ENCODE data around the gene GRIK3. TPM values are rescaled to one million over a fixed set of nuclear protein-coding genes. Genes with fewer than 3 reads are reported as not detected.

Gene GRIK3
- total RNA-seq, 1 donor from 2014 or later: 0.27 TPM

DNA sequence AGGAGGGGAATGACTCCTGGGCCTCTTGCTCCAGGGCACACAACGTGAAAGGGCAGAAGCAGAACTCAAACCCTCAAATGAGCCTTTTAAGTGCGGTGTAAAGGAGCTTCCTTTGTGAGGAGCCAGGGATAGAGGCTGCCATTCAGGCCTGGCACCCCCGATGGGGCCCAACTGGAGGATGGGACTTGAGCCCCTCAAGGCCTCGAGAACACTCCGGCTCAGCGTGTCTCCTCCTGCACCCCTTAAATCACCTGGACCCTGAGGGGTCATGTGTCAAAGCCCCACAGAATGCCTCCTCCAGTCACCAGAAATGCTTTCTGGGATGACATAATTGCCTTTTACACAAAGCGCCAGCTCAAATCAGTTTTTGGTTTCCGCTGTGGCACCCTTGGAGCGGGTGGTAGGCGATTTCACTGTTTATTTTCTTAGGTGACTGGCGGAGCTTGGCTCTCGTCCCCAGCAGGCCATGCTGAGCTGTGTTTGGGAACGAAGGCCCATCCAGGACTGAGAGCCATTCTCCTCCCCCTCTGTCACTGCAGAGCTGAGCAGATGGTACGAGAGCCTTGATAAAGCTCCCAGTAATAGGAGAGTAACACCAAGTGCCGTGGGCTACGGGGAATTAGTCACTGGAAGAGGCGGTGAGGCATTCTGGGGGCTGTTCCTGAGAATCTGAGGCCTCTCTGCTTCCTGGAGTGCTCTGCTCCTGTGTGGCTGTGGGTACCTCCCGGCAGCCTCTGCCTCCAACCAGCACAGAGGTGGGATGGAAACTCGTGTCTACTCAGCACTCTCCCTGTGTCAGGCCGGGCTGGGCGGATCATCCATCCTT lies 163.0 kb downstream of the GRIK3 start:
- peak; percentile 22 for DNase-seq
- Histone ChIP-seq H3K27me3 (ENCODE audit: low read depth) (peaks cover 2% of the 10 kb centered on the region), H3K36me3 (no peaks in the 10 kb centered on the region), H3K9me3 (no peaks in the 10 kb centered on the region), H3K4me3 (no peak overlapping the region), H3K27ac (no peak overlapping the region), H3K4me1 (no peaks in the 10 kb centered on the region)
- TF ChIP-seq, protein P1, sequence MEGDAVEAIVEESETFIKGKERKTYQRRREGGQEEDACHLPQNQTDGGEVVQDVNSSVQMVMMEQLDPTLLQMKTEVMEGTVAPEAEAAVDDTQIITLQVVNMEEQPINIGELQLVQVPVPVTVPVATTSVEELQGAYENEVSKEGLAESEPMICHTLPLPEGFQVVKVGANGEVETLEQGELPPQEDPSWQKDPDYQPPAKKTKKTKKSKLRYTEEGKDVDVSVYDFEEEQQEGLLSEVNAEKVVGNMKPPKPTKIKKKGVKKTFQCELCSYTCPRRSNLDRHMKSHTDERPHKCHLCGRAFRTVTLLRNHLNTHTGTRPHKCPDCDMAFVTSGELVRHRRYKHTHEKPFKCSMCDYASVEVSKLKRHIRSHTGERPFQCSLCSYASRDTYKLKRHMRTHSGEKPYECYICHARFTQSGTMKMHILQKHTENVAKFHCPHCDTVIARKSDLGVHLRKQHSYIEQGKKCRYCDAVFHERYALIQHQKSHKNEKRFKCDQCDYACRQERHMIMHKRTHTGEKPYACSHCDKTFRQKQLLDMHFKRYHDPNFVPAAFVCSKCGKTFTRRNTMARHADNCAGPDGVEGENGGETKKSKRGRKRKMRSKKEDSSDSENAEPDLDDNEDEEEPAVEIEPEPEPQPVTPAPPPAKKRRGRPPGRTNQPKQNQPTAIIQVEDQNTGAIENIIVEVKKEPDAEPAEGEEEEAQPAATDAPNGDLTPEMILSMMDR (IDR thresholded peaks at IDR 0.05): no peak
- ATAC-seq: no peak
- intact Hi-C loops (cut with DNase I): no loop called here

DNA sequence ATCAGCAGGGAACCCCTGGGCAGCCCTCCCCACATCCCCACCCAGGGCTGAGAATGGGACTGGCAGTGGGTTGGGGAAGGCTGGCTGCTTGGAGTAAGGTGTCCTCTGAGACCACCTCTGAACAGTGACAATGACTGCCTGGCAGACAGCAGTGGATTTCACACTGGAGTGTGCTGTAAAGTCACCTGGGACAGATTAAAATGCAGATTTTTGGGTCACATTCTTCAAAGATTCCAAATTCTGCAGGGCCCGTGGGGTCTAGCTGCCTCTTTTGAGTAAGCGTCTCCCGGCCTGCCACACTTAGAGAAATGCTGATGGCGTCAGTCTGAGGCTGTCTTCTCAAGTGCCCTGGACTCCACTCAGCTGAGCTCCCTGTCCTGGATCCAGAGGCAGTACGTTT lies 164.5 kb downstream of the GRIK3 start:
- TF ChIP-seq, protein P1 (IDR thresholded peaks at IDR 0.05): no peak
- H3K4me3 ChIP-seq: no peak overlapping the region
- ATAC-seq: no peak
- no peaks in the 10 kb centered on the region for H3K36me3 ChIP-seq
- intact Hi-C loops (cut with DNase I): no loop called here
- H3K27me3 ChIP-seq (ENCODE audit: low read depth): no peaks in the 10 kb centered on the region
- H3K27ac ChIP-seq: no peak overlapping the region
- no peaks in the 10 kb centered on the region for H3K4me1 ChIP-seq
- H3K9me3 ChIP-seq: no peaks in the 10 kb centered on the region
- DNase-seq: no peak

DNA sequence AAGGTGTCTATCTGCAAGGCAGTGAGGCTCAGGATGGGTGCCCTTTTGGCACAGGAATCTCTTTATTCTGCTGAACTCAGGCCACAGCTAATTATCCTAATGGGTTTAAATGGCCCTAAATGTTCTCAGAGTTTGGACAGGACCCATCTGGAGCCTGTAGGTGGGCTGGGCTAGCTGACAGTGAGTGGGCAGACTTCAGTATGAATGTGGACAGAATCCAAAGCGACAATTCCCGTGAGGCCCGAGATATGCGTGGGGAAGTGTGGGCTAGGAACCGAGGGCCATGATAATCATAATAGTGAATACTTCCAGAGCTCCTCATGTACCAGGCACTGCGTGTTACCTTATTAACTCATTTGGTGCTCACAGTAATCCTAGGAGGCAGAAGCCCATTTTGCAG lies 165.3 kb downstream of the GRIK3 start:
- H3K36me3 ChIP-seq: no peaks in the 10 kb centered on the region
- ATAC-seq (no peak), DNase-seq (peak; percentile 7)
- H3K9me3 ChIP-seq: no peaks in the 10 kb centered on the region
- no peaks in the 10 kb centered on the region for H3K4me1 ChIP-seq
- H3K4me3 ChIP-seq: no peak overlapping the region
- TF ChIP-seq, protein P1 (IDR thresholded peaks at IDR 0.05): no peak
- no peak overlapping the region for H3K27ac ChIP-seq
- H3K27me3 ChIP-seq (ENCODE audit: low read depth): no peaks in the 10 kb centered on the region
- intact Hi-C loops (cut with DNase I): no loop called here

GRCh38 chr1:36867575-36867974 lies 166.7 kb downstream of the GRIK3 start:
- Histone ChIP-seq H3K4me1 (no peaks in the 10 kb centered on the region), H3K9me3 (no peaks in the 10 kb centered on the region), H3K27ac (no peak overlapping the region), H3K4me3 (no peak overlapping the region), H3K36me3 (no peaks in the 10 kb centered on the region), H3K27me3 (ENCODE audit: low read depth) (no peaks in the 10 kb centered on the region)
- DNase-seq: peak; percentile 9
- TF ChIP-seq, protein P1 (IDR thresholded peaks at IDR 0.05): no peak
- ATAC-seq: no peak
- intact Hi-C loops (cut with DNase I): no loop called here

DNA sequence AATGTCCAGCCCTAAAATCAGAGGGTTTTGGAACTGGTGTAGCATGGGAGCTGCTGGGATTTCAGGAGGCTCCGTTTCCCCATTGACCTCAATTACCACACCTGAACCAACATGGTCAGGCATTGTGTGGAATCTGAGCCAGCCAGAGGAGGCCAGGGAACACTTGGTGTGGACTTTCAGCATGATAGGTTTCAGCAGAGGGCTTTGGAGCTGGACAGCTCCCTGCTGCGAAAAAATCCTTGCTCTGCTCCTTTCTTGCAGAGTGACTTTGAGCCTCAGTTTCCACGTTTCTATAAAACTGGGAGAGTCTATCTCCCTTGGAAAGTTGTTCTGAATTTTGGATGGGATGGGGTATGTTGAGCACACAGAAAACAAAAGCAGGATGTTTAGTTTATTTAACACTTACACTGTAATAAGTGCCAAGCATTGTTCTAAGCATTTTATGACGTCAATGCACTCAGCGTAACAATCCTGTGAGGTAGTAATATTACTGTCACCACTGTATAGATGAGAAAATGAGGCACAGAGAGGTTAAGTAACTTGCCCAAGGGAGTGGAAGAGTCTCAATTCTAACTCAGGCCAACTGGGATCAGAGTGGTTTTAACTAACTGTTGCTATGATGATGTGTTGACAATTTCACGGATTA lies 168.0 kb downstream of the GRIK3 start:
- TF ChIP-seq, protein P1 (IDR thresholded peaks at IDR 0.05): no peak
- H3K4me1 ChIP-seq: no peaks in the 10 kb centered on the region
- DNase-seq (peak; percentile 3), ATAC-seq (no peak)
- no peaks in the 10 kb centered on the region for H3K27me3 ChIP-seq (ENCODE audit: low read depth)
- H3K4me3 ChIP-seq: no peak overlapping the region
- H3K36me3 ChIP-seq: no peaks in the 10 kb centered on the region
- H3K27ac ChIP-seq: no peak overlapping the region
- intact Hi-C loops (cut with DNase I): no loop called here
- H3K9me3 ChIP-seq: no peaks in the 10 kb centered on the region

Measured in lower lobe of right lung (tissue), 2 donors.